Right lung (tissue), 10 donors: ENCODE measurements around the gene METTL13. TPM values are rescaled to one million over a fixed set of nuclear protein-coding genes. Genes with fewer than 3 reads are reported as not detected.

ENCODE experiments used
- DNase-seq, 2 donors: peaks; one replicate each; pipeline ENCODE4 v3.0.0-alpha.2; 2013
- long read RNA-seq, 8 donors: transcript quantifications; one replicate each; lab custom pipeline, GENCODE V29; 2026
- polyA plus RNA-seq, 5 donors: library from polyadenylated mRNA; unstranded; fragments of 120-200 nt; gene quantifications; one replicate each; pipeline versions ENCODE4 v1.2.1 to v1.2.3, GENCODE V29; 2013; ENCODE audit warnings: inconsistent platforms in 1 of 5, low replicate concordance in 1 of 5; ENCODE audit not compliant: insufficient read length in 5 of 5, insufficient read depth in 1 of 5

METTL13 gene, protein sequence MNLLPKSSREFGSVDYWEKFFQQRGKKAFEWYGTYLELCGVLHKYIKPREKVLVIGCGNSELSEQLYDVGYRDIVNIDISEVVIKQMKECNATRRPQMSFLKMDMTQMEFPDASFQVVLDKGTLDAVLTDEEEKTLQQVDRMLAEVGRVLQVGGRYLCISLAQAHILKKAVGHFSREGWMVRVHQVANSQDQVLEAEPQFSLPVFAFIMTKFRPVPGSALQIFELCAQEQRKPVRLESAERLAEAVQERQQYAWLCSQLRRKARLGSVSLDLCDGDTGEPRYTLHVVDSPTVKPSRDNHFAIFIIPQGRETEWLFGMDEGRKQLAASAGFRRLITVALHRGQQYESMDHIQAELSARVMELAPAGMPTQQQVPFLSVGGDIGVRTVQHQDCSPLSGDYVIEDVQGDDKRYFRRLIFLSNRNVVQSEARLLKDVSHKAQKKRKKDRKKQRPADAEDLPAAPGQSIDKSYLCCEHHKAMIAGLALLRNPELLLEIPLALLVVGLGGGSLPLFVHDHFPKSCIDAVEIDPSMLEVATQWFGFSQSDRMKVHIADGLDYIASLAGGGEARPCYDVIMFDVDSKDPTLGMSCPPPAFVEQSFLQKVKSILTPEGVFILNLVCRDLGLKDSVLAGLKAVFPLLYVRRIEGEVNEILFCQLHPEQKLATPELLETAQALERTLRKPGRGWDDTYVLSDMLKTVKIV
- polyA plus RNA-seq = 10 to 100 TPM; 32.8 to 37.4 (median 36.8) TPM
- long read RNA-seq, donor 1, transcript METTL13-201 (8 exons, 3,327 nt) = major isoform, 6 of 6 reads
- long read RNA-seq, donor 1, partial matches to known transcripts = 0 of 6 reads
- long read RNA-seq, donor 1, other reads (novel, unspliced or antisense) = 0 of 6 reads
- long read RNA-seq, donor 2, transcript METTL13-201 (8 exons, 3,327 nt) = major isoform, 6 of 6 reads
- long read RNA-seq, donor 2, partial matches to known transcripts = 0 of 6 reads
- long read RNA-seq, donor 2, other reads (novel, unspliced or antisense) = 0 of 6 reads
- long read RNA-seq, donor 3, transcript METTL13-201 (8 exons, 3,327 nt) = major isoform, 5 of 6 reads
- long read RNA-seq, donor 3, partial matches to known transcripts = 0 of 6 reads
- long read RNA-seq, donor 3, other reads (novel, unspliced or antisense) = 0 of 6 reads
- long read RNA-seq, donor 4, partial matches to known transcripts = 8 of 11 reads
- long read RNA-seq, donor 4, other reads (novel, unspliced or antisense) = 0 of 11 reads
- long read RNA-seq, donor 5, partial matches to known transcripts = 0 of 3 reads
- long read RNA-seq, donor 5, other reads (novel, unspliced or antisense) = 0 of 3 reads
- long read RNA-seq, donor 6, transcript METTL13-201 (8 exons, 3,327 nt) = major isoform, 8 of 8 reads
- long read RNA-seq, donor 6, partial matches to known transcripts = 0 of 8 reads
- long read RNA-seq, donor 6, other reads (novel, unspliced or antisense) = 0 of 8 reads
- long read RNA-seq, donor 7, partial matches to known transcripts = 0 of 5 reads
- long read RNA-seq, donor 7, other reads (novel, unspliced or antisense) = 0 of 5 reads
- long read RNA-seq, donor 8 = 0 reads

- peak; percentile 98 to 99 for DNase-seq
Measured at GRCh38 chr1:171781176-171781875, at the start of gene METTL13. Gene METTL13, plus strand, starts transcription at chr1:171781660. Its CDS starts 308 bp downstream, at chr1:171781968.

GRCh38 chr1:171736196-171736595 is 45.3 kb upstream of the METTL13 start:
- no peak for DNase-seq

- no peak for DNase-seq
Measured at GRCh38 chr1:171738911-171739310, 42.5 kb upstream of the METTL13 start.

GRCh38 chr1:171739656-171740055 is 41.8 kb upstream of the METTL13 start:
- no peak for DNase-seq

DNA sequence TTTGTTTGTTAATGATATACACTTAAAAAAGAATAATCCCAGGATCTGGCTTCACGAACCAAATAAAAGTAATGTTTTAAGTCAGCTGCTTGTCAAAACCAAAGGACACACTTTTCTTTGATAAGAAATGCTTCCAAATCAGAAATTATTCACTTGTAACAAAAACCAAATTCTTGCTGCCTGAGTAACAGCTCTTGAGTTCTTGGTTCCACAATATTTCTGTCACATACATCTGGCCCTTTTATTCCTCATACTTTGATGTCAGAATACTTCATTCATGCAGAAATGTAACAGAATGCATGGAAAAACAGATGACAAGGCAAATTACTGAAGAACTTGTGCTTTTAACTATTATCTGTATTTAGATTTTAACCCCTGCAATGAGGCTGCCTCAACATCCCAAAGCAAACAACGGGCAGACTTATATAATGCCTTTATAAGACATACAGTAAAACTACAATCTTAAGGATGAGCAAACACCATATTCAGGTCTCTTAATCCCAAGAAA is 41.0 kb upstream of the METTL13 start:
- no peak for DNase-seq

GRCh38 chr1:171740987-171741871 is 40.2 kb upstream of the METTL13 start:
- peak in 1 of 2 donors; percentile 27 for DNase-seq

GRCh38 chr1:171741872-171742576 is 39.4 kb upstream of the METTL13 start, which contains the start of gene VAMP4:
Gene VAMP4, minus strand, starts transcription at chr1:171742065. Its CDS starts 3,651 bp downstream, at chr1:171738414.
- peak; percentile 92 to 93 for DNase-seq

DNA sequence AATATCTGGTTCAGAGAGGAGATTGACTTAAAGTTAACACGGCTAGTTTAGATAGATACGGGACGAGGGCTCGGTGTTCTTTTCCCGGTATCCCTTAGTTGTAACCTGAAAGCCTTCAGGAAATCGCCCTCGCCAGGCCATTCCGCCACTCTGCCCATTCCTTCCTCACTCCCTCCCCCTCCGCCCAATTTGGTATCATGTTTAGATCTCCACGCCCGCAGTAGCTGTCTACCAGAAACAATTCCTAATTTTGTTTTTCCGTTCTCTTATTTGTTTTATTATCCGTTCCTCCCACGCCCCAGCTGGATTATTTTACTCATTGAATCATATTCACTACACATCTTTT is 38.9 kb upstream of the METTL13 start:
- DNase-seq = peak in 1 of 2 donors; percentile 53

DNA sequence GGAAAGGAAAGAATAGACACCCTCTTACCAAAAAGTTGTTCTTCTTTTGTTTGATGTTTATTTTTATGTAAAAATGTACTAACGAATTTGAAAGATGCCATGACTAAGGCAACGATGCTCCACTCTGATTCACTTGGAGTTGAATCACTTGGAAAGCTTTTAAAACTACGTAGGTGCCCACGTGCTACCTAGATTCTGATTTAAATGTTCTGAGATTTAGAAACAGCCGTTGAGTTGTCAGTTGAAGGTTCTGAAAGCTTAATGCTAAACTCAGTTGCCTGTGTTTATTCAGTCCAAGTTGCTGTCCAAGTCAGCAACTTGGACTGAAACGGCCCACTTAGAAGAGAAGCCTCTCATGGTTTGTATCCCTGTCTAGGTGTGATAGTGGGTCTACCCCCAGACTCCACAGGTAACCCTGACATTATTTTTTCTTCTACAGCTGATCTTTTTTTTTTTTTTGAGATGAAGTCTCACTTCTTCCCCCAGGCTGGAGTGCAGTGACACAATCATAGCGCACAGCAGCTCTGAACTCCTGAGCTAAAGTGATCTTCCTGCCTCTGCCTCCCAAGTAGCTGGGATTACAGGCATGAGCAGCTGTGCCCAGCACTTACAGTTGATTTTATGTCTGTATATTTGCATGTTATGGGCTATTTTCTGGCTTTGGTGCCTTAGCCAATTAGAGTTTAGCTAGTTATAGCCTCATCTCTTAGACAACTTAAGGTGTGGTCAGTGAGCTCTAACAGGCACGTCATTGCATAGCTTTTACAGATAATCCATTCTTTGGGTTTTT is 38.2 kb upstream of the METTL13 start:
- DNase-seq = peak; percentile 25 to 45

DNA sequence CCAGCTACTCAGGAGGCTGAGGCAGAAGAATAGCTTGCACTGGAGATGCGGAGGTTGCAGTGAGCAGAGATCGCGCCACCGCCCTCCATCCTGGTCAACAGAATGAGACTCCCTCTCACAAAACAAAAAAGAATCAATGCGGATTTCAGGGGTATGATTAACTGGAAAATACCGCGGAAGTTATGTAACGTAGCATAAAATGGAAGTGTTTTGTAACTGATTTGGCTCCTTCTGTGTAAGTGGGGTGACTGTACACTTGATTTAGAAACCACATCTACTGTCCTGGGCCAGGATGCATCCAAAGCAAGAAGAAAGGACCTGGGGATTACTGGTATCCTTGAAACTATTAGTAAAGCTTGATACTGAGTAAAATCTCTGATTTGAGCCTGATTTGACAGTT is 36.5 kb upstream of the METTL13 start:
- DNase-seq = no peak

DNA sequence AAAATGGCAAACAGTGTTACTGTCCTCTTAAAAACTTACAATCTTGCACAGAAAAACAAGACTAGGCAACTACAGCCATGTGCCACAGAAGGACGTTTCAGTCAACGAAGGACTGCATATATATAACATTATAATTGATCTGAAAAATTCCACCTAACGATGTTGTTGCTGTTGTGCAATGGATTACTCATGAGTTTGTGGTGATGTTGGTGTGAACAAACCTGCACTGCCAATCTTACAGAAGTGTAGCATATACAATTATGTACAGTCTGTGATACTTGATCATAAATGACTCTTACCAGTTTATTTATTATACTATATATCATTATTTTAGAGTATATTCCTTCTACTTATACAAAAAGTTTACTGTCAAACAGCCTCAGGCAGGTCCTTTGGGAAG is 32.8 kb upstream of the METTL13 start:
- DNase-seq = no peak

GRCh38 chr1:171751221-171751620 is 30.2 kb upstream of the METTL13 start:
- no peak for DNase-seq

DNA sequence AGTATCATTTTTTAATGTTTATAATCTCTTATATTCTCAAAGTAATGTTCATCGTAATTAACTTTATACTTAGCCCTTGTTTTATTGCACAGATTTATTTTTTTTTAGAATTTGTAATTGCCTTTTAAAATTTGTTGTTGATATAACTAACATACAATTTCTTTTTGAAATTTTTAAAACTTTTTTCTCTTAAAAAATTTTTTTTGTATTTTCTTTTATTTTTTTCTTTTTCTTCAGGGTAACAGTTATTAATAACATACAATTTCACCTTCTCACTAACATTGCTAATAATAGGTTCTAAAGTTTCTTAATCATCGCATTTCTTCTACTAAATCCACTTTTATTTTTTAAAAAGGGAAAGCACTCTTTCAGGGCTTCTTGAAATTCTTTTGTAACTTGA is 28.3 kb upstream of the METTL13 start:
- no peak for DNase-seq

DNA sequence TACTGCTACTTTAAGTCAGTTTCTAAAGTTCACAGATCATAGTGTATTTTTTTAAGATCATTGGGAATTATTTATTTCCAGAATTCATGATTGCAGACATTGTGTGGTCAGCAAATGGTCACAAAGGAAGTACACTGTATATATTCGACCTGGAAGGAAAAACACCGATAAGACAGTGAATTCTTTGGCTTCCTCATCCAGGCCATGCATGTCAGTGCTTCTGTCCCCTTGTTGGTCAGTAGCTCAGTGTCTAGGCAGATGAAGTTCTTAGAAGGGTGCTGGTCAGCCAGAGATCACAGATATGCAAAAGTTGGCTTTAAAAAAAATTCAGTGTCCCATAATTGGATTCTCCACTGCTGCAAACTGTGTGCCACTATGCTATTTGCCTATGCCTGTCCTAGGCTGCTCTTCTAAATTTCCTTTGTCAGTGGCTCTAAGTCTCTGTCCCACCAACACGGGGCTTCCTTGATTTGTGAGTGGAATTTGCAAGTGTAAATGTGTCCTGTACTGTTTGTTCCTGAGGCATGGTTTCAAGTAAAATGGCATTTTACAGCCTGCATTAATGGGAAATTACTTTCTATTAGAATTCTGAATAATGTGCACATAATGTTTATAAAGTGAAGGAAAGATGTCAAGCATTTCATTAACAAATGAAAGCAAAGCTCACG is 27.6 kb upstream of the METTL13 start:
- no peak for DNase-seq

DNA sequence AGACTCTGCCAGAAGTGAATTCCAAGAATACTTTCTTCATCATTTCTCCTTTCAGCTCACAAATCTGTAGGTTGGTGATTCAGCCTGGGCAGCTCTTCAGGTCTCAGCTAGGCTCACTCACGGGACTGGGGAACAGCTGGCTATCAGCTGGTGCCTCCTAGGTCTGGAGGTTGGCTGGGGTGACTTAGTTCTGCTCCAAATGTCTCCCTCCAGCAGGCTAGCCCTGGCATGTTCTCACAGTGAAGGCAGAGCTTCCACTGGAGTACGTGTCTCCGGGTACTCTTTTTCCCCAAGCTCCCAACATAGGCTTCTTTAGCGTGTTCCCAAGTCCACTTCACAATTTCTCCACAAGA is 27.1 kb upstream of the METTL13 start:
- DNase-seq = no peak

- no peak for DNase-seq
Measured at GRCh38 chr1:171754971-171755370, 26.5 kb upstream of the METTL13 start.

GRCh38 chr1:171756856-171757255 is 24.6 kb upstream of the METTL13 start:
- DNase-seq = no peak
